D721Med (cell line): ENCODE results near the gene TMEM139.

Experiments
- DNase-seq: peaks from one replicate; pipeline ENCODE4 v3.0.0; 2011; ENCODE audit warnings: low spot score; ENCODE audit not compliant: insufficient read length
- FAIRE-seq: peaks from 2 replicates; lab custom pipeline; 2011; peaks lifted over from hg19 to GRCh38; lab: Jason Lieb, UNC
- CTCF ChIP-seq: IDR thresholded peaks from 2 replicates; pipeline ENCODE4 v1.5.1; 2012; ENCODE audit warnings: mild to moderate bottlenecking, control low read depth; ENCODE audit not compliant: insufficient read depth; ENCODE audit errors: missing control alignments

TMEM139 gene

GRCh38 chr7:143315776-143316175 is 31.0 kb downstream of the TMEM139 start, which contains the start of gene CLCN1:
Gene CLCN1 (plus strand): TSS chr7:143316111. CDS start chr7:143316213, 102 bp downstream.
- no peak for TF ChIP-seq CTCF
- FAIRE-seq (no peak), DNase-seq (no peak)

GRCh38 chr7:143316492-143316891 is 31.7 kb downstream of the TMEM139 start:
- FAIRE-seq (no peak), DNase-seq (no peak)
- no peak for TF ChIP-seq CTCF

GRCh38 chr7:143318661-143319060 is 33.9 kb downstream of the TMEM139 start:
- TF ChIP-seq CTCF: no peak
- DNase-seq (no peak), FAIRE-seq (no peak)

GRCh38 chr7:143320620-143321019 is 35.9 kb downstream of the TMEM139 start:
- DNase-seq: no peak
- no peak for TF ChIP-seq CTCF
- no peak for FAIRE-seq

GRCh38 chr7:143321242-143321641 is 36.5 kb downstream of the TMEM139 start:
- no peak for DNase-seq
- TF ChIP-seq CTCF: no peak
- no peak for FAIRE-seq

- no peak for TF ChIP-seq CTCF
- DNase-seq (no peak), FAIRE-seq (no peak)
These were observed 37.0 kb downstream of the TMEM139 start for GRCh38 chr7:143321734-143322133.

GRCh38 chr7:143322760-143323633 is 38.2 kb downstream of the TMEM139 start:
- no peak for DNase-seq
- TF ChIP-seq CTCF: no peak
- no peak for FAIRE-seq
